Measurements from ENCODE around the gene LRTM2. TPM values are rescaled to one million over a fixed set of nuclear protein-coding genes. Genes with fewer than 3 reads are reported as not detected.

The LRTM2 gene
- total RNA-seq, 1 donor from 2014 or later, result not detected

DNA sequence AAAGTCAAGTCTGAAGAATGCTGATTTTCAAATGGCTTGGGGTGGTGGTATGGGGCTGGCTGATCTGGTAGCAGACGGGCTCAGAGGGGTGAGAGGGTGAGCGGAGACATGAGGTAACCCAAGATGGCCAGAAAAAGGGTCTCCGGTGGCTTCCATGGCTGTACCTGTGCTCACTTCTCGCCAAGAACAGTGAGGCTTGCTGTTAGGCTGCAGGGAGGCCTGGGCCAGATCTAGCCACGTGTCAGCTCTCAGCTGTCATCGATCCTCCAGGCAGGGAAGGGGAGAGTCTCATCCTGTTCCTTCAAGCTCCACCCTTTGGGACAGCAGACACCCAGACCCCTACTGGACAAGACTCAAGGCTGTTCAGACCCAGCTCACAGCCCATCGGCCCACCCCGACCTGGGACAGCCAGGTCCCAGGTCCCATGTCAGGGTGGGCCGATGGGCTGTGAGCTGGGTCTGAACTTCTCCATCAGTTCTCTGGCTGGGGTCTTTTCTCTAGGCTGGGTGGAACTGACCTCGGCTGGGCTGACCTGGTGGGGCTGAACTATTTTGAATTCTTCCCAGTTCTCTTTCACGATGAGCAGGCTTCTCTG is 9.0 kb downstream of the LRTM2 start:
- DNase-seq (ENCODE audit: low read depth), result no peak

DNA sequence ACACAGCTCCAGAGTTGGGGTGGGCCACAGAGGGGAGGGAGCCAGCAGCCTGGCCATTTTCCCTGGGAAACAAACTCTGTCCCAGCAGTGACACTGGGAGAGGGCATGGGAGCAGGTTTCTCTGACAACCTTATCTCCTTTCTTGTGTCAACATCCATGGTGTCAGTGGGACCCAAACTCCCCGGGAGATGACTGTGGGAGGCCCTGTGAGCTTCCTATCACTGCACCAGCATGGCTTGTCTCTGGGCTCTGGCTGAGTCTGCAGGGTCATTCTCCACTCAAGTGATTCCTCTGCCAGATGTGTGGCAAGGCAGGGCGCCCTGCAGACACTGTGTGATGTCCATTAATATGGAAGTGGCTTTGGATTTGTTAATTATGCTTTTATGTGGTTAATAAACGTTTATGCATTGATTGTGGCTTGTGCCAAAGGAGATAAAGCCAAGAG is 10.1 kb downstream of the LRTM2 start:
- DNase-seq (ENCODE audit: low read depth), result no peak

DNA sequence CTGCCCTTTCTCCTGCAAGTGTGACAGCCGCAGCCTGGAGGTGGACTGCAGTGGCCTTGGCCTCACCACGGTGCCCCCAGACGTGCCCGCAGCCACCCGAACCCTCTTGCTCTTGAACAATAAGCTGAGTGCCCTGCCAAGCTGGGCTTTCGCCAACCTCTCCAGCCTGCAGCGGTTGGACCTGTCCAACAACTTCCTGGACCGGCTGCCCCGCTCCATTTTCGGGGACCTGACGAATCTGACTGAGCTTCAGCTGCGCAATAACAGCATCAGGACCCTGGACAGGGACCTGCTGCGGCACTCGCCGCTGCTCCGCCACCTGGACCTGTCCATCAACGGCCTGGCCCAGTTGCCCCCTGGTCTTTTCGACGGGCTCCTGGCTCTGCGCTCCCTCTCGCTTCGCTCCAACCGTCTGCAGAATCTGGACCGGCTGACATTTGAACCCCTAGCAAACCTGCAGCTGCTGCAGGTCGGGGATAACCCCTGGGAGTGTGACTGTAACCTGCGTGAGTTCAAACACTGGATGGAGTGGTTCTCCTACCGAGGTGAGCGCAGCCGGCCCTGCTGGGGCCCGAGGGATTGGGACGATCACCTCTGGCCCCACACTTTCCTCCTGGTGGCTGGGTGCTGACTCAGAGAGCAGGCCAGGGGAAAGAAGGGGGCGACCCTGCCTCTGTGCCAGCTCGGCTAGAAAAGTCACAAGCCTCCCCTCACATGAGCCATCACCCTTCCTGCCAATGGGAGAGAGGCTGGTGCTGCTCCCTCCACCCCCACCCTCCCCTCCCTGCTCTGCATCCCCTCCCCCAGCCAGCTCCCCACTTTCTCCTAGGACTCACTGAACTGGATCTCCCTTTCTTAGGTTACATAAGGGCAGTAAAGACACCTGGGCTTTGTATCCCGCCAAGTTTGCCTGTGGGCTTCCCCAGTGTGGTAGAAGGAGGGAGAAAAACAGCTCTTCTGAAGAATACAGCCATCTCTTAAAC is 10.9 kb downstream of the LRTM2 start:
- DNase-seq (ENCODE audit: low read depth), result peak; percentile 65

DNA sequence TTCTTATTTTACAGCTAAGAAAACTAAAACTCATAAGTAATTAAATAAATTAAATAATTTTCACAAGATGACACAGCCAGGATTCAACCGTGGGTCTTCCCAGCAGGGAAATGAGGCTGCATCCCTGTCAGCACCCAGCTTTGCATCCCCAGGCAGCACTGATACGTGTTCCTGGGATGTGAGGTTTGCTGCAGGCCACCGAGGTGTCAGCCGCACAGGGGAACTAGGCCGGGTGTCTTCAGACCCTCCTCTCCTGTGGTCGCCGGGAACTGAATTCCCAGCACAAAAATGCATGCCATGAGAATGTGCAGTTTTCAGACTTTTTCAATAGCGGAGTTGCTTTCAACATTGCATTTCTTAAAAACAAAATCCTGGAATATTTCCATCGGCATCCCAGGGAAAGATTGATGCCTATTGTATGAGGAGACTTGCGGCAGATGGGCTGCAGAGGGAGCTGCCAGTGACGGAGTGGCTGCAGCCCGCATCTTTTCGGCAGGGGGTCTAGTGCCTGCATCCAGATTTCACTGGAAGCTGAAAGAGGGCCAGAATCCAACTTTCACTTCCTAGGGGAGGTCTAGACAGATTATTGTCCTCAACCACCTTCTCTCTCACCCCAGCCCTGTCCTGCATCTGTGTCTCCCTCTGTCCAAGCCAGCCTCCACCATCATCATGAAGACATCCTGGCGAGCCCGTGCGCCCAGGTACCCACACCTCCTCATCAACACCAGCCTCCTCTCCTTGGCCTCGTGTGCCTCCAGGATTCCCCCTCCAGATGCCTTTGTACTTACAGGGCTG is 12.6 kb downstream of the LRTM2 start:
- DNase-seq (ENCODE audit: low read depth), result no peak

DNA sequence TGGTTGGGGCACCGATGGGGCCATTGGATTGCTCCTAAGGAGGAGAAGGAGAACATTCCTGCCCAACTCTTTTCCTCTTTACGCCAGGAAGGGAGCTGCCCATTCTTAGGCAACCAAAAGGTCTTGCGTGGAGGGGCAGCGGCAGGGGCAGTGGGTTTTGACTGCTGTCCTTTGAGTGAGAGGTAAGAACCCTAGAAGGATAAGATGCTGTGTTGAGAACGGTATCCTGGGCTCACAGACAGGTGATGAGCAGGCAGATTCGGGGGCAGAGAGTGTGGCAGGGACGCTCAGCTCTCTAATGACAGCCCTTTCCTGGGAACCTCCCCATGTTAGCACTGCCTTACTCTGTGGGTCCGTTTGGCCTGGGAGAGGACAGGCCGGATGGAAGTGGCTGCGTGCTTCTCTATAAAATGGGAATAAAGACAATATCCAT is 13.2 kb downstream of the LRTM2 start:
- no peak for DNase-seq (ENCODE audit: low read depth)

DNA sequence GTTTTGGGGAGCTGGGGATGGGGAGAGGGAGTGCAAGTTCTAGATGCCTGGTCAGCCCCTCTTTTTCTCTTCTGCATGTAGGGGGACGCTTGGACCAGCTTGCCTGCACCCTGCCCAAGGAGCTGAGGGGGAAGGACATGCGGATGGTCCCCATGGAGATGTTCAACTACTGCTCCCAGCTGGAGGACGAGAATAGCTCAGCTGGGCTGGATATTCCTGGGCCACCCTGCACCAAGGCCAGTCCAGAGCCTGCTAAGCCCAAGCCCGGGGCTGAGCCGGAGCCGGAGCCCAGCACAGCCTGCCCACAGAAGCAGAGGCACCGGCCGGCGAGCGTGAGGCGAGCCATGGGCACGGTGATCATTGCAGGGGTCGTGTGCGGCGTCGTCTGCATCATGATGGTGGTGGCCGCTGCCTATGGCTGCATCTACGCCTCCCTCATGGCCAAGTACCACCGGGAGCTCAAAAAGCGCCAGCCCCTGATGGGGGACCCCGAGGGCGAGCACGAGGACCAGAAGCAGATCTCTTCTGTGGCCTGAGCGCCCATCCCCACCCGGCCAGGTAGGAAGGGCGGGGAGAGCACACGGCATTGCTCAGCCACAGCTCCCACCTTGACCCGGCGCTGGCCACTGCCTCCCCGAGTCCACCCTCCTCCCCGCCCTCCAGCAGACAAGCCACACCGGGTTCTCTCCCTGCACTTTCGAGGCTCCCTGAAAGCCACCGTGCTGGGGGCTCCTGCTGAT is 14.0 kb downstream of the LRTM2 start:
- no peak for DNase-seq (ENCODE audit: low read depth)

DNA sequence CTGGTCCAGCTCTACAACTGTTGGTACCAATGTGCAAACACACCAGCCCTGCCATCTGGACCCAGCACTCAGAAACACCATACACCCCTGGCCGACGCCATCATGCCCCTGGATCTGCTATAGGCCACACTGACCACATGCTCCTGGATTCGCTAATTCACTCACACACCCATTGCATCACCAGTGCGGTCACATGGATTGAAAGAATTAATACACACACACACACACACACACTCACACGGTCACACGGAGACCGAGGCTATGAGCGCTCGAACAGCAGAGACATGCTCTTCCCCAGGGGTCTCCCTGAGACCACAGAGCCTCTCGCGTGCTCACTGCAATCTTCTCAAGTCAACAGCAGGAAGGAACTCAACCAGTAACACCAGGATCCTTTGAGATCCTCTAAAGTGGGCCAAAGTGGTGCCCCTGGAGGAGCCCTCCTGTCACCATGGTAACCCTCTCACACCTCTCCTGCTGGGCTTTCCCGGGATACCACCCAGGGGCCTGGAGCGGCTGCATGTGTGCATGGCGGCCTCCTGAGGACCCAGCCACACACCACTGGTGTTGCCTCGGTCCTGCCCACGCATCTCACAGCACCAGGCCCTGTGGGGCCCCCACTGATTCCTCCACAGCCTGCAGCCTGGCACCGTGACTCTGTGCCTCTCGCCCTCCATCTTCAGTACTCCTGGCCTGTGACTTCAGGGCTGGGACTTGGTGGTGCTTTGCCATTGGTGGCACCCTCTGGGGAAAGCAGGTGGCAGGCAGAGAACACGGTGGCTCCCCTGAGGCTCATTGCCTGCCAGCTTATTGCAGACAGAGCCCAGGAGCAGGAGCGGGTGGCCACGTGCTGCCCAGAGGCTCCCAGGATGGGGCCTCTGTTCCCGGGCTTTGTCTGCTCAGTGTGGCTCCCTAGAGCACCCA is 15.1 kb downstream of the LRTM2 start:
- DNase-seq (ENCODE audit: low read depth), result no peak

DNA sequence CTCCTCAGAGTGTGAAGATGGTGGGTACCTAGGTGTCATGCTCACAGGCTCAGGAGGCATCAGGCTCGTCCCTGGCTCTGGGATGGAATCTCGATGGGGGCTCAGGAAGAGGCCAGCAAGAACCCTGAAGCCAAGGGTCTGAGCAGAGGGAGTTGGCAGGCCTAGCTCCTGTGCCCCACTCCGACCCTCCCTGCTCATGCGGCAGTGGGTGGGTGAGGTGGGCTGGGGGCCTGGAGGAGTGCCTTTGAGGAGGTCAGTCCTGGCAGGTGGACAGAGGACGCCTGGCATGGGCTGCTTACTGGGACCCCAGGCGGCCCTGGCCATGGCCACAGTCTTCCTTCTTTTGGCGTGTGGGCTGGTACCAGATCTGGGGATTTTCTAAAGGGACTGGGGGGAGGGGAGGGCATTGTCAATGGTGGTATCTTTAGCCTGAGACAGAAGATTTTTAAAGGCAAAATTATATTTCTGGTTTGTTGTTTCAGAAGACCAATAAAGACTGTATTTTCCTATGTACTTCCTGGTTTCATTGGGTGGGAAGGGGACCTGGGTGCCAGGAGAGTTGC is 16.0 kb downstream of the LRTM2 start:
- DNase-seq (ENCODE audit: low read depth), result no peak

DNA sequence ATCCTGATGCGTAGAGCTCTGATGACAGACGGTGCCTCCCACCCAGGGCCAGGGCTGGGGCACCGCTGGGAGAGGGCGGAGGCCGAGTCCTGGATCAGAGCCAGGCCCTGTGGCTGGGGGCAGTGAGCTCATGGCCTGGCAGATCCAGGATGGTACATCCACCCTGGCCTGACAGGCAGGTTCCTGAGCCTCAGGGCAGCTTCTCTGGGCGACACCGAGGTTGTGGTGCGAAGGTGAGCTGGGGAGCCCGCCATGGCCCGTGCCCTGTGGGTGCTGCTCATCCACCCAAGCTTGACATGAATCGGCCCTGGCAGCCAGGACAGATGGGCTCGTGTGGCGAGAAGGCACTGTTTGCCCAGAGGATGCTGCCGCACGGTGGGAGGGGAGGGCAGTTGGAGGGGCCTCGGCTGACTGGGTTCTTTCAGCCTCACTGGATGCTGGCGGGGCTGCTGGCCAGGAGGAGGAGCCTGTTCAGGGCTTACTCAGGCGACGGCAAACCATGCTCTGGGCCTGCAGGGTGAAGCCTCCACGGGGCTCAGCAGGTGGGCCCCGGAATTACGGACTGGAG is 16.6 kb downstream of the LRTM2 start:
- peak; percentile 38 for DNase-seq (ENCODE audit: low read depth)

DNA sequence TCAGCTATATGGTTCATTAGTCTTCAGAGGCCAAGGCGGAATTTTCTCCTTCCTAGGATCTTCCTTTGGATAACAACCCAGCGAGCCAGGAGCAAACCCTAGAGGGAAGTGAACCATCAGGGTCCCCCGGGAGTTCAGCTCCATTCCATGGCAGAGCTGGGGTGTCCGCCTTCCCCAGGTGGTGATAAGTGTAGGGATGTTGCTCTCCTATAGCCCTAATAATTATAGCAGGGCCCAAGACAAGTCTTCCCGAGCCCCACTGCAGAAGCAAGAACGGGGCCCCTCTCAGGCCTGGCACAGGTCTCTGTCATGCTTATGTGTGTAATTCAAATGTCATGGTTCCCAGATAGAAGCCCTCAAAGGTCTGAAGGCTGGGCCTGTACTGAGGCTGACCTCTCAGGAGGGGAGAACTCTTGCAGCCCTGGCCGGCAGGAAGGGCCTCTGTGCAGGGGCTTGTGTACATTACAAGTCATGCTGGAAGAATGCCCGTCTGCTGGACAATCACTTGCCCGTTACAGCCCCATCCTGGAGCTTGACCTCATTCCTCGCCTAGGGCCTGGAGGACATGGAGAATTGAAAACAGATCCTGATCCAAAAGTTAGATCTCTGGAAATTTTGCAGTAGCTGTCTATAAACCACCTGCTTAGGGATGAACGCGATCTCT is 17.3 kb downstream of the LRTM2 start:
- peak; percentile 33 for DNase-seq (ENCODE audit: low read depth)

DNA sequence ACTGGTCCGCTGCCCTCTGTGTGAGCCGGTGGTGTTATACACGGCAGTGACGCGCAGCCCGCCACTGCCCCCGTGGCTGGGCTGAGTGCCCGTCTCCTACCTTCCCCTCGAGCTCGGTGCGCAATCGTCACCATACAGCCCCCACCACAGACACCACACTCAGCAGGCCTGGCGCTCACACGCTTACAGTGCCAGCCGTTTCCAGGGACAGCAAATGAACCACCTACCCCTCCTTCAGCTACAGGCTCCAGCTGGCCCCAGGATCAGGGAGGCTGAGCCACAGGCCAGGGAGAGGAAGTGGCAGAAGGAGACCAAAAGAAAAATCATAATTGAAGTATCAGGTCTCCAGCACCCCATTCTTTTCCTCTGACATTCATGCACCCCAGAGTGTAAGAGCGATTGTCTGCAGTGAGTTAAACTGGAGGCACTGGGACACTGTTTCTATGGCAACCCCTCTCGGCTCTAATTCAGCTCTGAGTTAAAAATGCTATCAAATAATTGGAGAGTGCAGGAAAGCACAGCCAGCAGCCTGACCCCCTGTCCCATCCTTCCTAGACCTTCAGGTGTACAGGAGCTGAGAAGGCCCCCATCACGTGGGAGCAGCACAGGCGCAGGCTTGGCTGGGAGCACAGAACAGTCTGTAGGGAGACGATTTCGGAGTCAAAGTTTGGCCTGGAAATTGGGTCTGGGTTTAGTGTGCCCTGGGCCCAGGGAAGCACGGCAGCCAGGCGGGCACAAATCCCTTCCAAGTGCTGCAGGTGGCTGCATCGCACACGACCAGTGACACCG is 18.0 kb downstream of the LRTM2 start:
- DNase-seq (ENCODE audit: low read depth), result no peak

DNA sequence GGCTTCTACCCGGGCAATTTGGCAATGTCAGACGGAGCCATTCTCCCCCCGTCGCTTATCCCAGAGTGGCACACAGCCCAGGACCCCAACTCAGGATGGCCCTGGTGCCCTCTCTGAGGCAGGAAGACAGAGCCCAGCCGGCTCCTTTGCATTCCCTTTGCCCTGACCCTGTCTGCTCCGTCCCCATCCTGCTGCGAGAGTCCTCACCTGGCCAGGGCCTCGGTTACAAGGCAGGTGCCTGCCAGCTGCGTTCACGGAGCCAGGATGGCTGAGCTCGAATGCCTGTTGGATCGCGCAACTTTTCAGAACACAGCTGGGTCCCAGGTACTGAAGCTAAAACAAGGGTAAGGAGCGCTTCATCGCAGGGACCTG is 18.6 kb downstream of the LRTM2 start:
- no peak for DNase-seq (ENCODE audit: low read depth)

DNA sequence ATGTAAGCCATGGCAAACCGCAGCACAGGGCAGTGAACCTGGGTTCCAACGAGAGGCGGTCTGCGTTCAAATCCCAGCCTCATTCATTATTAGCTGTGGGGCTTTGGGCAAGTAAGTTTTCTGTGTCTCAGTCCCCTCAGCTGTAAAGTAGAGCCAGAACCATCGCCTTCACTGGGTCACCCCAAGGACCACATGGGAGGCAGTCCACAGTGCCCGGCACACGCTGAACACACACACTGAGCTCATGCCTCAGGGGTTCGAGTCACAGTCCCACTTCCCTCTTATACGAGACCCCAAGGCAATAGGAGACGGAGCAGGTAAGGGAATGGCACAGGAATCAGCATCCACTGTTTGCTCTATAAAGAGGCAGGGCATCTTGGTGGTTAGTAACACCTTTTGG is 19.1 kb downstream of the LRTM2 start:
- no peak for DNase-seq (ENCODE audit: low read depth)

DNA sequence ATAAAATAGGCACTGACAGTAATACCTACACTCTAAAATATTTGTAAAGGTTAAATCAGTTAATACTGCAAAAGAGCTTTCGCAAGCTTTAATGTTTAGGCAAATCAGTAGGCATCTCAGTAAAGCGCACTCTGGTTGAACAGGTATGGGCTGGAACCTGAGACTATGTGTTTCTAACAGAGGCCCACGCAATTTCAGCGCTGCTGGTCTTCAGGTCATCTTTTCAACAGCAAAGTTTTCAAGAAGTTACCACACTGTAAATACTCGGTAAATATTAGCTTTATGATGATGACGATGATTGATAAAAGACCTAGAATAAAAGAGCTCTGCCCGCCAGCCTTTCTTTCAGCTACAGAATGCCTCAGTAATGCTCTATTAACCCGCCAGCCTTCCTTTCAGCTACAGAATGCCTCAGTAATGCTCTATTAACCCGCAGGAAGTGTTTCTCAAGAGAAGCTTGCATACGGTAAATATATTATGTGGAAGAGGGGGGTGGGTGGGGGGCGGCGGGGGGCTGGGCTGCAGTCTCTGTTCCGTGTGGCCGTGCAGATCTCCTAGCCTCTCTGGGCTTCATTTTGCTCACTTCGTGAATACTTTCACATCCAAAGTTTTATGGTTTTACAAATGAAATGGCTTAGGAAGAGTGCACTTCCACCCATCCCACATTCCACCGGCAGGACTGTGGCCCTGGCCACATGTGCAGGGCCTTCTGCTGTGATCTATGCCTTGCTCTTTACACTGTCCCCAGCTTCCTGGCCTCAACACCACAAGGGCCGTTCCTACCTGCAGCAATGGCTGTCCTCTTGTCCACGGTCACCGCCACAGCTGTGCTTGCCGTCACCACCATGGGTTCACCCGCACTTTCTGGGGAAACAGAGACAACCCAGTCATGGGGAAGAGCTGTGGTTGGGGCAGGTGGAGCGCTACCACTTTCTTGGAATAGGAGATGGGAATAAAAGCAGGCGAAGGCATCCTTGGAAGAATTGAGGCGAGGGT is 19.9 kb downstream of the LRTM2 start:
- DNase-seq (ENCODE audit: low read depth), result peak; percentile 65

DNA sequence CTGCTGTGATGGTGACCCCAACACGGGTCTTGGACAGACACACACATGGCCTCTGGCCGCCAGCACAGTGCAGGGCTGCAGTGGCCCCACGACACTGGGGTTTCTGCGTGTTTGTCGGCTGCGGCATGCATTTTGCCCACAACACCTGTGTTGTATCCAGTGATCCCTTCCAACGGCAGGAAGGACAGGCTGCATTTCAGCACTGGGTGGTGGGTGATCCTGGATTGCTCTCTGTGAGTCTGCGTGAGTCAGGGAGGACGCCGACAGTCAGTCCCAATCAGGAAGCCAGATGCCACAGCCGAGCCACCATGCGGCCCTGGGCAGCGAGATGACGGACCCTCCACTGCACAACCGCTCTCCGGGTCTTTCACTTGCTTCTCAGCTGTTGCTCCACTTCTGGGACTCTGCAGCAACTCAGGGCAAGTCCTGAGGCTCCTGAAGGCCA is 20.6 kb downstream of the LRTM2 start:
- no peak for DNase-seq (ENCODE audit: low read depth)

DNA sequence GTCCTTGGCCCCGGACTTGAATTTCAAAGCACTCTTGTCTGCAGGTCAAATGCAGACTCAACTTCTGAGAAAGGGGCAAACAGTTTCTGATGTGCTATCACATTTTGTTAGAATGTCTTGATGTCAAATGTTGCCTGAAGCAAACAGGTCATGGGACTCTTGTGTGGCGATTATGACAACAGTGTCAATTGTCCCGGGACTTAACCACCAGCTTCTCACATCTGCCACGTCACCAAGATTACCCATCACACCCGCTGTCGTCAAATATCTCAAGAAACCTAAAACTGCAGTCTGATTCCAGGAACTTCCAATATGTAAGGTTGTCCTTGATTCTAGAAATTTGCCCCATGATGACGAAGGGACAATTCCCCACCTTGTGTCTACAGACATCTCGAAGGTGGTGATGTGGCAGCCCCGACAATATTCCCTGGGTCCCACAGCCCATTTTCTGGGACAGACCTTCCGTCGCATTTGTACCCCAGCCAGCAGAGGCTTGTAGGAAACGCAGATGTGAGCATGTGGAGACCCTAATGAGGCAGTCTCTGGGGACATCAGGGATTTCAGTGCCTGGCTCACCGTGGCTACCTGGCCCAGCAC is 21.3 kb downstream of the LRTM2 start:
- DNase-seq (ENCODE audit: low read depth), result no peak
